Subcutaneous adipose tissue (tissue), 4 donors: ENCODE data around the gene RERG. TPM values are rescaled to one million over a fixed set of nuclear protein-coding genes. Genes with fewer than 3 reads are reported as not detected.

Experiments
- total RNA-seq, 4 donors: library from RNA; depleted of rRNA; stranded (reverse); fragments of >200 nt; gene quantifications; one replicate each; pipeline ENCODE4 v1.1.0, GENCODE V29; 2016
- TF ChIP-seq, protein P1 (sequence below): fragments of 450-650 bp; IDR thresholded peaks from one replicate; pipeline ENCODE4 v1.5.1; 2016; ENCODE audit warnings: low read depth, mild to moderate bottlenecking, control low read depth, antibody characterized with exemption, moderate library complexity

Gene RERG
- total RNA-seq, 4 donors from 2014 or later, result 15.3 to 42.4 (median 23.5) TPM

DNA sequence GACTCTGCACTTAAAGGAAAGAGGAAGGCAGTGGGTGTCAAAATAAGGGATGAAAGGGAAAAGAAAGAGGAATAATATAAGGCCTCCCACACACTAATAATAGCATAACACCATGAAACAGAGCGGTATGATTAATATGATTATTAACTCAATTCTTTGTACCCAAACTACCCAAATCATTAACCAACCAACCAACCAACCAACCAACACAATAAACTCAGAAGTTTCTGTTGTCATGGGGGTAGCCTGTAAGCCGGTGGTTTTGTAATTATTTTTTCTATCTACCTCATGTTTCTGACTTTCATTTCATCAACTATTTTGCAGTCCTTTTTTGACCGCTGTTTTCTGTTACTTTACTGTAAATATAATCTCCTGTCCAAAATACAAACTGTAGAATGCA lies 105.8 kb downstream of the RERG start:
- TF ChIP-seq, protein P1, sequence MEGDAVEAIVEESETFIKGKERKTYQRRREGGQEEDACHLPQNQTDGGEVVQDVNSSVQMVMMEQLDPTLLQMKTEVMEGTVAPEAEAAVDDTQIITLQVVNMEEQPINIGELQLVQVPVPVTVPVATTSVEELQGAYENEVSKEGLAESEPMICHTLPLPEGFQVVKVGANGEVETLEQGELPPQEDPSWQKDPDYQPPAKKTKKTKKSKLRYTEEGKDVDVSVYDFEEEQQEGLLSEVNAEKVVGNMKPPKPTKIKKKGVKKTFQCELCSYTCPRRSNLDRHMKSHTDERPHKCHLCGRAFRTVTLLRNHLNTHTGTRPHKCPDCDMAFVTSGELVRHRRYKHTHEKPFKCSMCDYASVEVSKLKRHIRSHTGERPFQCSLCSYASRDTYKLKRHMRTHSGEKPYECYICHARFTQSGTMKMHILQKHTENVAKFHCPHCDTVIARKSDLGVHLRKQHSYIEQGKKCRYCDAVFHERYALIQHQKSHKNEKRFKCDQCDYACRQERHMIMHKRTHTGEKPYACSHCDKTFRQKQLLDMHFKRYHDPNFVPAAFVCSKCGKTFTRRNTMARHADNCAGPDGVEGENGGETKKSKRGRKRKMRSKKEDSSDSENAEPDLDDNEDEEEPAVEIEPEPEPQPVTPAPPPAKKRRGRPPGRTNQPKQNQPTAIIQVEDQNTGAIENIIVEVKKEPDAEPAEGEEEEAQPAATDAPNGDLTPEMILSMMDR, result no peak

DNA sequence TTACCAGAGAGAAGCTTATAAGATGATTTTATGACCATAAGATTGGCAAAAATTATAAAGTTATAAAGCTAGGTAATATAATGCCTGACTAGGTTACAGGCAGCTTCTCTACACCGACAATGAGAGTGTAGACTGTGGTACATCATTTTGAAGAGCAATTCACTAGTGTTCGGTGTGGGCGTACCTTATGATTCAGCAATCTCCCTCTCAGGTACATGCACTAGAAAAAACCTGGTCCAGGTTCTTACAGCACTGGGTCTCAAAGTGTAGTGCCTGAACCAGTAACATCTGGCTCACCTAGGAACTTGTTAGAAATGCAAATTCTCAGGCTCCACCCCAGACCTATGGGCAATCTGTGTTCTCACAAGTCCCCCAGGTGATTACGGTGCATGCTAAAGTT lies 106.7 kb downstream of the RERG start:
- TF ChIP-seq, protein P1, result no peak

DNA sequence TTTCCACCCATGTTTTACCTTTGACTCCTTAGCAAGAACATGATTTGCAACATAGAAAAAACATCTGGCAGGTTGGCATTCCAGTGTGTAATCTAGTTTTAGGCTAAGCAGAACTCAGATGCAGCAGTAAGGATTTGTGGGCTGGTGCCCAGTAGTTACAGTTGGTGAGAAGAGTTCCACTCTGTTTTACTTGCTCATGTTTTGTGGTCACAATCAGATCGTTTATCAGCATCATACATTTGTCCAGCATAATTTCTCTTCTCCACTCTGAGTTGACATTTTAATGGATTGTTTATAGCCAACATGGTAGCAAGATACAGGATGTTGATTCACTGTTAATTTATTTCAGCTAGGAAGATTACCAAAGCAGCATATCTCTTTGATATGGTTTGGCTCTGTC lies 128.4 kb downstream of the RERG start:
- TF ChIP-seq, protein P1, result no peak

DNA sequence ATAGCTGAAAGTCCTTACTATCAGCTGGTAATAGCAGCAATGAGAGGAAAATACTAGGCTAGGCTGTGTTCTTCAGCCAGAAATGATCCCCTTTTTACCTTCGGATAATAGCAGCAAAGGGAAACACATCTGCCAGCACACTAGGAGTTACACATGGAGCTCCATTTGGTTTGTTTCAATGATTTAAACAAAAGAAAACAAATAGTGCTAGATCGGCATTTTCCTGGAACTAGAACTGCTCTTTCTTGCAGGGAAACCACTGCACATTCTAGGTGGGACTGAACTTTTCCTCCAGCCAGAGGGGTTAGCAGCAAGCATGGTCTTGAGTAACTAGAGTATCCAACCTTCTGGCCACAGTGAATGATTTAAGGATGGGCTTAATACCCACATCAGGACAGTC lies 130.8 kb downstream of the RERG start:
- TF ChIP-seq, protein P1, result no peak

DNA sequence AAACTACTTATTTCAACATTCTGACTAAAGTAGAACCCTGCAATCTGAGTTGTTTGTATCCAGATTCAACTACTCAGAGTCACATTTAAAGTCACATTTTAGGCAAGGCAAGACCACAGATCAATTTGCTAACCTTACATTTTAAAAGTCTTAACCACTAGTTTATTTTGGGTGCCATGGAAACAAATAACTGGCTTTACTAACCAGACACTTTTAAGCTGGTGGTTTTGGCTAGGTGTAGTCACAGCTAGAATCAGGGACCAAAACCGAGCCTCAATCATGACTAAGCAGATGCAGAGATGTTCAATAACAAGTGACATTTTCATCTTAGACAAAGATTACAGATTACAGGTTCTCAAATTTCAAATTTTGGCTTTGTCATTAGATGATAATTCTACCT lies 133.1 kb downstream of the RERG start:
- TF ChIP-seq, protein P1, result no peak

DNA sequence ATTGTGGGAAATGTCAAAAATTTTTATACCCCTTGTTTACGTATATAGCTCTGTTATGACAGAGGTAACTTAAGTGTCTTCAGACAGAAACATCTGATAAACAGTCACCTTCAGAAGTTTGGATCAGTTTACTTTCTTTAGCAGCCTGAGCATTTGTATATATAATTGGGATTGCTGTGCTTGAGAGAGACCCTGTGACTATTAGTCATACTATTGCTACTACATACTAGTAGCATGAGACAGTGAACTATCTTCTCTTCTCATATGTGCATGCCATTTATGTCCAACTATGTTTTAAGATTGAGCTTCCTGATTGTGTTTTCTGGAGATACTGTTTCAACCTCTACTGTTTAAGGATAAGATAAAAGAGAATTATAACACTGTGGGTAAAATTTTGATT lies 146.9 kb downstream of the RERG start:
- TF ChIP-seq, protein P1, result no peak

DNA sequence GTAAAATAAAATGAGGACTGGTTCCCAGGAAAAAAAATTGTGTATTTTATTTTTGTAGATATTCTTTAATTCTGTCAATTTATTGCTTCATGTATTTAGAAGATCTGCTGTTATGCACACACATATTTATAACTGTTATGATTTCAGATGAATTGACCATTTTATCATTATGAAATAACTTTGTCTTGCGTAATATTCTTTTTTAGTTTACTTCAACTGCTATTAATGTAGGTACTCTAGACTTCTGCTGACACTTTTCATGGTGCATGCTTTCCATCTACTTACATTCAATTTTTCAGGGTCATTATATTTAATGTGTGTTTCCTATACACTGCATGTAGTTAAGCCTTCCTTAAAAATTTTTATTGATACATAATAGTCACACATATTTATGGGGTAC lies 162.1 kb downstream of the RERG start:
- TF ChIP-seq, protein P1, result no peak

Other genes starting within 250 kb of the RERG start
- not detected for gene PDE6H, start 248.4 kb downstream of the RERG start, total RNA-seq
- 10 to 100 TPM in 1 of 4 donors, 1 to 10 TPM in 2, under 1 TPM in 1; 0.75 to 24.5 (median 4.0) TPM for gene PTPRO, start 101.1 kb upstream of the RERG start, total RNA-seq